Astrocyte (in vitro differentiated cells and primary cell): ENCODE measurements around the gene OFD1. TPM values are rescaled to one million over a fixed set of nuclear protein-coding genes. Genes with fewer than 3 reads are reported as not detected.

Experiments
- DNase-seq: peaks from one replicate; pipeline ENCODE4 v3.0.0-alpha.2; 2010; ENCODE audit warnings: low read depth
- FAIRE-seq: peaks from 2 replicates; lab custom pipeline; 2011; peaks lifted over from hg19 to GRCh38; lab: Jason Lieb, UNC
- H2AFZ ChIP-seq: 2 replicates; pipeline ENCODE4 v1.6.0; 2012; ENCODE audit warnings: low read depth, low read length, inconsistent platforms
- H3K27ac ChIP-seq: 2 replicates; pipeline ENCODE4 v1.5.1; 2011; ENCODE audit warnings: low read depth, low read length, inconsistent platforms
- H3K27me3 ChIP-seq: 2 replicates; pipeline ENCODE4 v1.6.0; 2011; ENCODE audit warnings: low read length, inconsistent platforms; ENCODE audit not compliant: insufficient read depth
- H3K36me3 ChIP-seq: 2 replicates; pipeline ENCODE4 v1.5.1; 2011; ENCODE audit warnings: low read length, inconsistent platforms; ENCODE audit not compliant: insufficient read depth
- H3K4me1 ChIP-seq: 2 replicates; pipeline ENCODE4 v1.5.1; 2011; ENCODE audit warnings: low read length, inconsistent platforms; ENCODE audit not compliant: insufficient read depth
- H3K4me2 ChIP-seq: 2 replicates; pipeline ENCODE4 v1.6.0; 2012; ENCODE audit warnings: low read length, inconsistent platforms
- H3K4me3 ChIP-seq: 2 replicates; pipeline ENCODE4 v1.5.1; 2011; ENCODE audit warnings: low read depth, mild to moderate bottlenecking, low read length, inconsistent platforms; ENCODE audit not compliant: insufficient read depth
- H3K79me2 ChIP-seq: 2 replicates; pipeline ENCODE4 v1.6.0; 2012; ENCODE audit warnings: mild to moderate bottlenecking, low read length, inconsistent platforms; ENCODE audit not compliant: insufficient read depth
- H3K9ac ChIP-seq: 2 replicates; pipeline ENCODE4 v1.6.0; 2012; ENCODE audit warnings: mild to moderate bottlenecking, low read length, inconsistent platforms
- H3K9me3 ChIP-seq: 2 replicates; pipeline ENCODE4 v1.5.1; 2012; ENCODE audit warnings: low read depth, mild to moderate bottlenecking, low read length, inconsistent platforms; ENCODE audit not compliant: insufficient read depth
- H4K20me1 ChIP-seq: 2 replicates; pipeline ENCODE4 v1.6.0; 2012; ENCODE audit warnings: low read length, inconsistent platforms; ENCODE audit not compliant: insufficient read depth
- H3K27ac Mint-ChIP-seq: one replicate; pipeline ENCODE4 v1.8.0; 2021; ENCODE audit warnings: mild to moderate bottlenecking, mixed read lengths; ENCODE audit not compliant: unreplicated experiment
- H3K27me3 Mint-ChIP-seq: one replicate; pipeline ENCODE4 v1.8.0; 2021; ENCODE audit warnings: low read depth, mixed read lengths; ENCODE audit not compliant: unreplicated experiment
- H3K36me3 Mint-ChIP-seq: one replicate; pipeline ENCODE4 v1.8.0; 2021; ENCODE audit warnings: low read depth, mixed read lengths; ENCODE audit not compliant: unreplicated experiment
- H3K4me1 Mint-ChIP-seq: one replicate; pipeline ENCODE4 v1.8.0; 2021; ENCODE audit warnings: low read depth, mixed read lengths; ENCODE audit not compliant: unreplicated experiment
- H3K4me3 Mint-ChIP-seq: one replicate; pipeline ENCODE4 v1.8.0; 2021; ENCODE audit warnings: mild to moderate bottlenecking, moderate library complexity, mixed read lengths; ENCODE audit not compliant: unreplicated experiment
- H3K9me3 Mint-ChIP-seq: one replicate; pipeline ENCODE4 v1.8.0; 2021; ENCODE audit warnings: mild to moderate bottlenecking, mixed read lengths; ENCODE audit not compliant: unreplicated experiment
- EZH2 ChIP-seq: IDR thresholded peaks from 2 replicates; pipeline ENCODE4 v1.6.1; 2012; ENCODE audit warnings: mild to moderate bottlenecking, low read length, inconsistent platforms; ENCODE audit not compliant: insufficient read depth
- total RNA-seq: library from RNA; stranded (reverse); gene quantifications from 2 replicates; pipeline ENCODE4 v1.2.1, GENCODE V29; 2021
- TF ChIP-seq, protein P1 (sequence below): IDR thresholded peaks from 2 replicates; pipeline ENCODE4 v1.5.1; 2011; ENCODE audit warnings: low read depth, mild to moderate bottlenecking, inconsistent platforms, low read length, moderate library complexity; ENCODE audit not compliant: insufficient read depth

OFD1 gene
- total RNA-seq, 1 donor from 2014 or later, result 22.0 TPM

DNA sequence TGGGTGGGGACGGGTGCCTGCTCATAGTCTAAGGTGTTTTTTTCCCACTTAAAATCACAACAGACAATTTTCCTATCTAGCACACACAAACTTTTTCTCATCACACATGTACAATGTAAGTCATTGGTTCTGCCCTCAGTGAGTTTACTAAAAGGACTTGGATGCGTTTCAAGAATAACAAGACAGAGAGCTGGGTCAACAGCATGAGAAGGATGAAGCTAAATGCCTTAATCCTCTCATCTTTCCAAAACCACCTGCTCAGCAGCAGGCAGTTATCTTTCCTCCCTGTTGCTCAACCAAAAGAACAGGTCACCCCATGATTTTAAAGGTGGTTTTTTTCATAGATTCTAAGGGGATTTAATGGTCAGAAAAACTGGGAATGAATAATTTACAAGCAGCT lies 40.1 kb downstream of the OFD1 start:
- TF ChIP-seq, protein P1, sequence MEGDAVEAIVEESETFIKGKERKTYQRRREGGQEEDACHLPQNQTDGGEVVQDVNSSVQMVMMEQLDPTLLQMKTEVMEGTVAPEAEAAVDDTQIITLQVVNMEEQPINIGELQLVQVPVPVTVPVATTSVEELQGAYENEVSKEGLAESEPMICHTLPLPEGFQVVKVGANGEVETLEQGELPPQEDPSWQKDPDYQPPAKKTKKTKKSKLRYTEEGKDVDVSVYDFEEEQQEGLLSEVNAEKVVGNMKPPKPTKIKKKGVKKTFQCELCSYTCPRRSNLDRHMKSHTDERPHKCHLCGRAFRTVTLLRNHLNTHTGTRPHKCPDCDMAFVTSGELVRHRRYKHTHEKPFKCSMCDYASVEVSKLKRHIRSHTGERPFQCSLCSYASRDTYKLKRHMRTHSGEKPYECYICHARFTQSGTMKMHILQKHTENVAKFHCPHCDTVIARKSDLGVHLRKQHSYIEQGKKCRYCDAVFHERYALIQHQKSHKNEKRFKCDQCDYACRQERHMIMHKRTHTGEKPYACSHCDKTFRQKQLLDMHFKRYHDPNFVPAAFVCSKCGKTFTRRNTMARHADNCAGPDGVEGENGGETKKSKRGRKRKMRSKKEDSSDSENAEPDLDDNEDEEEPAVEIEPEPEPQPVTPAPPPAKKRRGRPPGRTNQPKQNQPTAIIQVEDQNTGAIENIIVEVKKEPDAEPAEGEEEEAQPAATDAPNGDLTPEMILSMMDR, result no peak
- no peak for TF ChIP-seq EZH2
- H3K27me3 Mint-ChIP-seq, result no peaks in the 10 kb centered on the region

DNA sequence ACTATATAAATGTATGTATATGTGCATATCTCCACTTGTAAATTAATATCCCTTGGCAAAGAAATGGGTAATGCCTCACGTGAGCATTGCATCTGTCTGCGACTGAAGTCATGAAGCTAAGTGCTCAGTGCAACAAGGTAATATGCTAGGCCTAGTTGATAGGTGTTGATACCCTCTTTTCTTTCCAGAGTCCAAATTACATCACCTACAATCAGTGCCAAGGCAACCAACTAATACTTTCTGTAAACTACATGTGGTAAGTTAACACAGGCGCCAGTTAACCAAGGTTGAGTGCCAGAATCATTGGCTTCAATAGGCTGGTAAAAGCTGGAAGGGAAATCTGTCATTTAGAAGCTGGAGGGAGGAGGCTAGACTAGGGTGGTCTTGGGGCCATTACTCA lies 41.3 kb downstream of the OFD1 start:
- no peak overlapping the region for H3K9ac ChIP-seq
- Mint-ChIP-seq H3K27me3 (no peaks in the 10 kb centered on the region), H3K9me3 (no peaks in the 10 kb centered on the region), H3K36me3 (no peaks in the 10 kb centered on the region), H3K4me1 (peaks cover 4% of the 10 kb centered on the region), H3K27ac (no peak overlapping the region), H3K4me3 (no peak overlapping the region)
- H3K27me3 ChIP-seq, result no peaks in the 10 kb centered on the region
- H3K79me2 ChIP-seq, result no peaks in the 10 kb centered on the region
- FAIRE-seq, result no peak
- TF ChIP-seq, protein P1, result no peak
- TF ChIP-seq EZH2, result no peak
- H3K4me3 ChIP-seq, result no peak overlapping the region
- H4K20me1 ChIP-seq, result no peaks in the 10 kb centered on the region
- H3K9me3 ChIP-seq, result no peaks in the 10 kb centered on the region
- H3K36me3 ChIP-seq, result peaks cover 9% of the 10 kb centered on the region
- no peak overlapping the region for H3K27ac ChIP-seq
- H3K4me1 ChIP-seq, result peaks cover 5% of the 10 kb centered on the region
- H3K4me2 ChIP-seq, result no peak overlapping the region
- no peak for DNase-seq
- H2AFZ ChIP-seq, result no peak overlapping the region

More for the DNA sequence above, 40.1 kb downstream of the OFD1 start:
- no peak overlapping the region for H3K27ac ChIP-seq
- no peak overlapping the region for H3K4me2 ChIP-seq
- no peaks in the 10 kb centered on the region for H3K36me3 Mint-ChIP-seq
- no peak overlapping the region for H3K4me3 ChIP-seq
- H3K4me1 Mint-ChIP-seq, result peaks cover 4% of the 10 kb centered on the region
- no peaks in the 10 kb centered on the region for H3K9me3 ChIP-seq
- no peaks in the 10 kb centered on the region for H3K9me3 Mint-ChIP-seq
- H3K9ac ChIP-seq, result no peak overlapping the region
- no peak overlapping the region for H2AFZ ChIP-seq
- FAIRE-seq, result no peak
- peaks cover 11% of the 10 kb centered on the region for H3K36me3 ChIP-seq
- H3K79me2 ChIP-seq, result no peaks in the 10 kb centered on the region
- no peaks in the 10 kb centered on the region for H3K27me3 ChIP-seq
- H3K27ac Mint-ChIP-seq, result no peak overlapping the region
- peaks cover 5% of the 10 kb centered on the region for H3K4me1 ChIP-seq
- no peak for DNase-seq
- H4K20me1 ChIP-seq, result no peaks in the 10 kb centered on the region
- no peak overlapping the region for H3K4me3 Mint-ChIP-seq

DNA sequence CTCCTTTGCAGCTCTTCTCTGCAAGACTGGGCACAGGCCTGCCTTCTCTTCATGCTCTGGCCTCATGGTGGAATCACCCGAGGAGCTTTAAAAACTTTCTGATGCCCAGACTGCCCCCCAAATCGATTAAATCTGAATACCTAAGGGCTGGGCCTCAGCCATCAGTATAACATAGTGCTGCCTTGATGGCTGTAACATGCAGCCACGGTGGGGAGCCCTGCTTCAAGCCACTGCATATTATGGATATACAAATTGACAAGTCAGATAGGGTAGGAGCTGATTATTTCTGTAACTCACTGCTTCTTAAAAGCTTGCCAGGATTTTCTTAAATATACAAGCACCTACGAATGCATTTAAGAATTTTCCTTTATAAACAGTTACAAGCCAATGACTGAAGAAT lies 41.8 kb downstream of the OFD1 start:
- H3K79me2 ChIP-seq, result no peaks in the 10 kb centered on the region
- Mint-ChIP-seq H3K4me1 (peaks cover 8% of the 10 kb centered on the region), H3K27me3 (no peaks in the 10 kb centered on the region), H3K9me3 (no peaks in the 10 kb centered on the region), H3K4me3 (no peak overlapping the region), H3K27ac (no peak overlapping the region), H3K36me3 (no peaks in the 10 kb centered on the region)
- no peak overlapping the region for H2AFZ ChIP-seq
- H3K4me2 ChIP-seq, result no peak overlapping the region
- no peak for FAIRE-seq
- no peak overlapping the region for H3K9ac ChIP-seq
- no peaks in the 10 kb centered on the region for H3K27me3 ChIP-seq
- no peak overlapping the region for H3K27ac ChIP-seq
- peaks cover 5% of the 10 kb centered on the region for H3K4me1 ChIP-seq
- DNase-seq, result no peak
- H3K9me3 ChIP-seq, result no peaks in the 10 kb centered on the region
- no peaks in the 10 kb centered on the region for H4K20me1 ChIP-seq
- TF ChIP-seq, protein P1, result no peak
- TF ChIP-seq EZH2, result no peak
- H3K4me3 ChIP-seq, result no peak overlapping the region
- H3K36me3 ChIP-seq, result peaks cover 9% of the 10 kb centered on the region
